ENCODE results near the gene LNPEP. TPM values are rescaled to one million over a fixed set of nuclear protein-coding genes. Genes with fewer than 3 reads are reported as not detected.
A peak's percentile ranks its signal among the peaks of the same experiment; 100 is the strongest.

Gene LNPEP
- total and polyA plus RNA-seq, 2 of the 13 experiments (the other 11 are each of a cell fraction or from before 2014, with no cell fraction given): 8.0 to 16.9 TPM

DNA sequence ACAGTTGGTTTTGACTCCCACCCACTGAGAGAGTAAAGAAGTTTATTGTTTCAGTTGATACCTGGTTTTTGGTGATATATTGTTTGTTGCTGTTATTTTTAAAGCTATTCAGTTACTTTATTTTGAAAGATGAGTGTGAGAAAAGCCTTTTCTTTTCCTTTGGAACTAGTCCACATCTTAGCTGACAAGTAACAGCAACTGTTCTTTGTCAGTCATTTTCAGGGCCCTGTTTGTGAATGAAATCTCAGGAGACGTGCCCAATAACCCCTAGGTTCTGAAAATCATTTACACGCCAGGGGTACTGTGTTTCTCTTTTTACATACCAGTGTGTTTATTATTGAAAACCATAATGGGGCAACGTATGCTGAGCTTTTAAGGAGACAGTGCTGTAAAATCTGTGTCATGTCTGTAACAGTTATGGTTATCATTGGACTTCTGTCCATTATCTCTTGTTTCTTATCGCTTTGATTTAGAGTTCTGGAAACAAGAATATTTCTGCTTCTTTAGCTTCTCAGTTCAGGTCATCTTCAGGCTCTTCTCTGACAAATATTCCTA, 131.5 kb downstream of the LNPEP start (continued):
- TF ChIP-seq, protein P1, sequence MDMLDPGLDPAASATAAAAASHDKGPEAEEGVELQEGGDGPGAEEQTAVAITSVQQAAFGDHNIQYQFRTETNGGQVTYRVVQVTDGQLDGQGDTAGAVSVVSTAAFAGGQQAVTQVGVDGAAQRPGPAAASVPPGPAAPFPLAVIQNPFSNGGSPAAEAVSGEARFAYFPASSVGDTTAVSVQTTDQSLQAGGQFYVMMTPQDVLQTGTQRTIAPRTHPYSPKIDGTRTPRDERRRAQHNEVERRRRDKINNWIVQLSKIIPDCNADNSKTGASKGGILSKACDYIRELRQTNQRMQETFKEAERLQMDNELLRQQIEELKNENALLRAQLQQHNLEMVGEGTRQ (IDR thresholded peaks at IDR 0.05; ENCODE audit: low read depth, low read length): no peak
- TF ChIP-seq, protein P1 (CRISPR knock-in tag; IDR thresholded peaks at IDR 0.05; ENCODE audit: borderline replicate concordance): no peak
- TF ChIP-seq POLR2G (IDR thresholded peaks at IDR 0.05; ENCODE audit: low read depth, low read length): no peak

DNA sequence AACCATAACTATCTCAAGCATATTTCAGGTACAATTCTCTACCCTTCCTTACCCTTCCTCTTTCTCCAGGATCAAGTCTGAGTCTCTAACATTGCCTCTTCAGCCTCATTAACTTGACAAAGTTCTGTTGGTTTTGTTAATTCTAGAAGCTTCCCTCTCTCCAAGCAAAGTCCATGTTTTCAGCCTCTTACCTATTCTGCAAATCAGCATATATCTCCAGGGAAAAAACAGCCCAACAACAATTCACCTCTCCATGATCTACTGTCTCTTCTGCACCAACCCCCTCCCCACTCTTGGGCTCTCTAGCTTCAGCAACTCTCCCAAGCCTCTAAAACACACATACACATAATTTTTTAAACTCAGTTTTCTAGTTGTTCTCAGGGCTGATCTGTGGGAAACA, 134.4 kb downstream of the LNPEP start:
- H3K4me3 ChIP-seq (replicated peaks in 1 of 3; ENCODE audit: insufficient read depth in 1 of 3, low read depth in 2 of 3, low read length in 3 of 3): no peak overlapping the region
- CTCF ChIA-PET (ENCODE audit: low intra/inter-chr PET ratio, low total read pairs): no interaction called here
- no TSS peak for BruUV-seq (replicated peaks)
- H2AFZ ChIP-seq (ENCODE audit: low read length): no peak overlapping the region
- 0 out of 4 replicates have a peak, but pooled peaks have one; percentile 10 to 32 for TF ChIP-seq MAFK (conservative IDR thresholded peaks at IDR 0.05 in 1 of 2, IDR thresholded peaks at IDR 0.05 in 1 of 2; ENCODE audit: low read length in 2 of 2)
- TF ChIP-seq ZNF326 (CRISPR knock-in tag; IDR thresholded peaks at IDR 0.05; ENCODE audit: borderline replicate concordance): no peak
- TF ChIP-seq, protein P2, sequence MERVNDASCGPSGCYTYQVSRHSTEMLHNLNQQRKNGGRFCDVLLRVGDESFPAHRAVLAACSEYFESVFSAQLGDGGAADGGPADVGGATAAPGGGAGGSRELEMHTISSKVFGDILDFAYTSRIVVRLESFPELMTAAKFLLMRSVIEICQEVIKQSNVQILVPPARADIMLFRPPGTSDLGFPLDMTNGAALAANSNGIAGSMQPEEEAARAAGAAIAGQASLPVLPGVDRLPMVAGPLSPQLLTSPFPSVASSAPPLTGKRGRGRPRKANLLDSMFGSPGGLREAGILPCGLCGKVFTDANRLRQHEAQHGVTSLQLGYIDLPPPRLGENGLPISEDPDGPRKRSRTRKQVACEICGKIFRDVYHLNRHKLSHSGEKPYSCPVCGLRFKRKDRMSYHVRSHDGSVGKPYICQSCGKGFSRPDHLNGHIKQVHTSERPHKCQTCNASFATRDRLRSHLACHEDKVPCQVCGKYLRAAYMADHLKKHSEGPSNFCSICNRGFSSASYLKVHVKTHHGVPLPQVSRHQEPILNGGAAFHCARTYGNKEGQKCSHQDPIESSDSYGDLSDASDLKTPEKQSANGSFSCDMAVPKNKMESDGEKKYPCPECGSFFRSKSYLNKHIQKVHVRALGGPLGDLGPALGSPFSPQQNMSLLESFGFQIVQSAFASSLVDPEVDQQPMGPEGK (CRISPR knock-in tag; IDR thresholded peaks at IDR 0.05): no peak
- TF ChIP-seq ETV5 (CRISPR knock-in tag; IDR thresholded peaks at IDR 0.05; ENCODE audit: borderline replicate concordance): no peak
- TF ChIP-seq ZNF343 (CRISPR knock-in tag; IDR thresholded peaks at IDR 0.05): no peak
- H3K4me1 ChIP-seq (ENCODE audit: insufficient read depth, low read length): no peaks in the 10 kb centered on the region
- no peaks in the 10 kb centered on the region for H3K9me3 ChIP-seq (ENCODE audit: low read length)
- no peak overlapping the region for H3K9ac ChIP-seq (ENCODE audit: insufficient read depth, low read depth, low read length)
- no peak overlapping the region for H3K4me2 ChIP-seq (ENCODE audit: low read depth, low read length)
- no peak overlapping the region for H3K27ac ChIP-seq (ENCODE audit: extremely low read length, insufficient read depth, low read length)
- no peaks in the 10 kb centered on the region for H3K36me3 ChIP-seq (replicated peaks in 1 of 2; ENCODE audit: control insufficient read depth in 1 of 2, insufficient read depth in 2 of 2, low read length in 2 of 2)
- ATAC-seq: no peak
- FAIRE-seq: no peak
- intact Hi-C loops (cut with micrococcal nuclease; ENCODE audit: unreplicated experiment) (no loop called here), in situ Hi-C loops (cut with HindIII; ENCODE audit: extremely low pct_ligation_motif_present, low pct_unique_long_range_greater_than_20kb) (no loop called here)
- no peaks in the 10 kb centered on the region for H3K79me2 ChIP-seq (ENCODE audit: insufficient read depth, low read length)
- no peak for DNase-seq (ENCODE audit: low spot score)
- no peaks in the 10 kb centered on the region; a peak in 1 of 5 replicates for H3K27me3 ChIP-seq (ENCODE audit: control insufficient read depth in 1 of 2, insufficient read depth in 2 of 2, low read length in 2 of 2)
- POLR2A ChIA-PET: no interaction called here
- H4K20me1 ChIP-seq (ENCODE audit: insufficient read depth, low read length): no peaks in the 10 kb centered on the region

Data from HepG2 (cell line).